HFFc6 (cell line): Measurements from ENCODE around the gene SCNN1G. TPM values are rescaled to one million over a fixed set of nuclear protein-coding genes. Genes with fewer than 3 reads are reported as not detected.

ENCODE experiments used
- DNase-seq: peaks from one replicate; pipeline ENCODE4 v3.0.0-alpha.2; 2018
- H3K27ac Mint-ChIP-seq: 2 replicates; pipeline ENCODE4 v1.8.0; 2020; ENCODE audit warnings: mild to moderate bottlenecking, mixed read lengths
- H3K27me3 Mint-ChIP-seq: 2 replicates; pipeline ENCODE4 v1.8.0; 2021; ENCODE audit warnings: mild to moderate bottlenecking, moderate library complexity, mixed read lengths; ENCODE audit not compliant: insufficient read depth
- H3K36me3 Mint-ChIP-seq: 2 replicates; pipeline ENCODE4 v1.8.0; 2021; ENCODE audit warnings: low read depth, mixed read lengths
- H3K4me1 Mint-ChIP-seq: 2 replicates; pipeline ENCODE4 v1.8.0; 2020; ENCODE audit warnings: low read depth, mixed read lengths
- H3K4me3 Mint-ChIP-seq: 2 replicates; pipeline ENCODE4 v1.8.0; 2020; ENCODE audit warnings: mild to moderate bottlenecking, moderate library complexity, mixed read lengths
- H3K9me3 Mint-ChIP-seq: 2 replicates; pipeline ENCODE4 v1.8.0; 2020; ENCODE audit warnings: mild to moderate bottlenecking, mixed read lengths
- total RNA-seq, 6 experiments: library from RNA; stranded (reverse); fragmentation: NEBNext Ultra II Directional; extraction: Animal tissue kit (Norgen Biotek cat#: 25700); gene quantifications; 2 replicates in 1 of 6; 3 replicates in 5 of 6; pipeline ENCODE4 v1.2.3, GENCODE V29; 2021
- TF ChIP-seq, protein P1 (sequence below): fragments of 200-600 bp; sonication (generic); IDR thresholded peaks from 2 replicates; pipeline ENCODE4 v1.5.0; 2021; ENCODE audit warnings: antibody characterized with exemption, mild to moderate bottlenecking

Gene SCNN1G
- total RNA-seq, 6 experiments from 2014 or later: not detected

DNA sequence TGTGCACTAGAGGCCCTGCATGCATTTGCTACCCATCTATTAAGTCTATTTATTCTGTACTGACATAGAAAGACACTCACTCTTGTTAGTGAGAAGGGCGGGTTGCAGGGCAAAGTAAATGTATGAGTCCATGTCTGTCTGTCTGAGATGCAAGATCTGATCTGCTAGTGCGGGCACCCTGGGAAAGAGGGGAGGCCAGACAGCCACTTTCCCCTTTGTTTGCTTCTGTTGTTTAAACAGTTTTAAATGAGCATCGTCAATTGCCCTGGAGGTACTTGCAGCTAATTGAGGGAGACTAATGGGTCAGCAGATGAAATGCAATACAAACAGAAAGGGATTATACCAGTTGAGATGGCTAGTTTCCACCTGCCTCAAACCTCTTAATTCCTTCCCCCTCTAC lies 24.9 kb downstream of the SCNN1G start:
- peaks cover 8% of the 10 kb centered on the region for H3K27me3 Mint-ChIP-seq

DNA sequence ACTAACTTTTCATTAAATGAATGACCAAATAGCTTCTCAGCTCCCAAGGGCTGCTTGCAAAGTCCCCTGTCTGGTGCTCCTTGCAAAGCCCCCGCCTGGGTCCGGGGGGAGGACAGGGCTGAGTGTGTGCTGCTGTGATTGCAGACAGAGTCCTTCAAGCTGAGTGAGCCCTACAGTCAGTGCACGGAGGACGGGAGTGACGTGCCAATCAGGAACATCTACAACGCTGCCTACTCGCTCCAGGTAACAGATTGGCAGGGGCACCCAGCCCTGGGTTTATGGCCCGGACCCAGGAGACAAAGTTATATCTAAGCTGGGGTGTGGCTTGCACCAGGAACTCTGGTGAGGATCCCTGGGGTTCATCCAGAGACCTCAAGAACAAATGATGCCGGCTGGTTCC lies 27.1 kb downstream of the SCNN1G start:
- TF ChIP-seq, protein P1, sequence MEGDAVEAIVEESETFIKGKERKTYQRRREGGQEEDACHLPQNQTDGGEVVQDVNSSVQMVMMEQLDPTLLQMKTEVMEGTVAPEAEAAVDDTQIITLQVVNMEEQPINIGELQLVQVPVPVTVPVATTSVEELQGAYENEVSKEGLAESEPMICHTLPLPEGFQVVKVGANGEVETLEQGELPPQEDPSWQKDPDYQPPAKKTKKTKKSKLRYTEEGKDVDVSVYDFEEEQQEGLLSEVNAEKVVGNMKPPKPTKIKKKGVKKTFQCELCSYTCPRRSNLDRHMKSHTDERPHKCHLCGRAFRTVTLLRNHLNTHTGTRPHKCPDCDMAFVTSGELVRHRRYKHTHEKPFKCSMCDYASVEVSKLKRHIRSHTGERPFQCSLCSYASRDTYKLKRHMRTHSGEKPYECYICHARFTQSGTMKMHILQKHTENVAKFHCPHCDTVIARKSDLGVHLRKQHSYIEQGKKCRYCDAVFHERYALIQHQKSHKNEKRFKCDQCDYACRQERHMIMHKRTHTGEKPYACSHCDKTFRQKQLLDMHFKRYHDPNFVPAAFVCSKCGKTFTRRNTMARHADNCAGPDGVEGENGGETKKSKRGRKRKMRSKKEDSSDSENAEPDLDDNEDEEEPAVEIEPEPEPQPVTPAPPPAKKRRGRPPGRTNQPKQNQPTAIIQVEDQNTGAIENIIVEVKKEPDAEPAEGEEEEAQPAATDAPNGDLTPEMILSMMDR: no peak
- Mint-ChIP-seq H3K36me3 (no peaks in the 10 kb centered on the region), H3K27ac (no peak overlapping the region), H3K4me1 (no peaks in the 10 kb centered on the region), H3K4me3 (no peak overlapping the region), H3K9me3 (no peaks in the 10 kb centered on the region), H3K27me3 (peaks cover 8% of the 10 kb centered on the region)
- DNase-seq: no peak

More for the DNA sequence above, 24.9 kb downstream of the SCNN1G start:
- TF ChIP-seq, protein P1: no peak
- no peak for DNase-seq
- no peak overlapping the region for H3K27ac Mint-ChIP-seq
- H3K4me1 Mint-ChIP-seq: no peaks in the 10 kb centered on the region
- H3K9me3 Mint-ChIP-seq: no peaks in the 10 kb centered on the region
- H3K36me3 Mint-ChIP-seq: no peaks in the 10 kb centered on the region
- no peak overlapping the region for H3K4me3 Mint-ChIP-seq

DNA sequence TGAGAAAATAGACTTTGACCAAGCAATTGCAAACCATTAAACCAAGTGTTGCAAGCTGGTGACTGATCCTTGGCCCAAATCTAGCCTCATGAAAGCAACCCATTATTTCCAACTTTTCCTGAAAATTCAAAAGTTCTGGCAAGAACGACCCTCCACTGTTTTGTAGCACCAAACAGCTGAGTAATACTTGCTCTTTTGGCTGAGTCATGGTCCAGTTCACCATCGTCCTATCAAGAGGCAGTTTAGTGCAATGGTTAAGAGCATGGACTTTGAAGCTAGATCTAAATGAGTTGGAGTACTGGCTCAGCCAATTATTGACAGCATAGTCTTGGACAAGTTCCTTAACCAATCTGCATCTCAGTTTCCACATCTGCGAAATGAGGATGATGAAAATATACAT lies 31.3 kb downstream of the SCNN1G start:
- TF ChIP-seq, protein P1: no peak
- H3K27ac Mint-ChIP-seq: no peak overlapping the region
- DNase-seq: no peak
- no peak overlapping the region for H3K4me3 Mint-ChIP-seq
- H3K4me1 Mint-ChIP-seq: no peaks in the 10 kb centered on the region
- H3K9me3 Mint-ChIP-seq: no peaks in the 10 kb centered on the region
- H3K36me3 Mint-ChIP-seq: no peaks in the 10 kb centered on the region
- peaks cover 3% of the 10 kb centered on the region for H3K27me3 Mint-ChIP-seq

DNA sequence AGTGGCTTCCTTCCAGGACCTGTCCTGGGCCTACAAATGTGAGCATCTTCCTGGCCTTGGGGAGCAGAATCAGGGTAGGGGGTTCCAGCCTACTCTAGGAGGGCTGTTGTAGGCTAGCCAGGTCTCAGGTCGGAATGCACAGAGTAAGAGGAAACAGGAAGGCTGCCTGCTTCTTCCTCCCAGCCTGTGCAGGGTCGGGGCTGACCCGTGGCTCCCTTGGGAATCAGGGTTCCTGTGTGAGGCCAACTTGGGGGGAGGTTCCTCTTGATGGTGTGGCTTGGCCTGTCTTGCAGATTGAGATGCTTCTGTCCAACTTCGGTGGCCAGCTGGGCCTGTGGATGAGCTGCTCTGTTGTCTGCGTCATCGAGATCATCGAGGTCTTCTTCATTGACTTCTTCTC lies 32.3 kb downstream of the SCNN1G start:
- DNase-seq: no peak
- Mint-ChIP-seq H3K4me1 (no peaks in the 10 kb centered on the region), H3K9me3 (no peaks in the 10 kb centered on the region), H3K27ac (no peak overlapping the region), H3K27me3 (peaks cover 3% of the 10 kb centered on the region), H3K36me3 (no peaks in the 10 kb centered on the region), H3K4me3 (no peak overlapping the region)
- TF ChIP-seq, protein P1: no peak

DNA sequence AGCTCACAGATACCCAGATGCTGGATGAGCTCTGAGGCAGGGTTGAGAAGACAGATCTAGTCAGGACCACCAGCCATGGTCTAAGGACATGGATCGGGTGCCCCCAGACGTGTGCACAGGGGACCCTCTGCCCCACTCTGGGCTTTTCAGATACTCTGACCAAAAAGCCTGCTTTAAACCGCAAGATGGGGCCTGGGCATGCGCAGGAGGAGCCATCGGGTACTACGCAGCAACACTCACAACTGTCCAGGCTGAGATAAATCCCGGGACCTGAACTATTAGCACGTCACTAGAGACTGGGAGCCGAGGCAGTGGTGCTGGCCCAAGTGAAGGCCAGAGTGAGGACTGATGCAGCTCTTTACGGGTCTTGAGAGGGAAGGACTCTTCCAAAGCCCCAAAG lies 32.9 kb downstream of the SCNN1G start:
- Mint-ChIP-seq H3K4me3 (no peak overlapping the region), H3K27me3 (peaks cover 8% of the 10 kb centered on the region), H3K9me3 (no peaks in the 10 kb centered on the region), H3K36me3 (no peaks in the 10 kb centered on the region), H3K27ac (no peak overlapping the region), H3K4me1 (no peaks in the 10 kb centered on the region)
- TF ChIP-seq, protein P1: no peak
- no peak for DNase-seq

DNA sequence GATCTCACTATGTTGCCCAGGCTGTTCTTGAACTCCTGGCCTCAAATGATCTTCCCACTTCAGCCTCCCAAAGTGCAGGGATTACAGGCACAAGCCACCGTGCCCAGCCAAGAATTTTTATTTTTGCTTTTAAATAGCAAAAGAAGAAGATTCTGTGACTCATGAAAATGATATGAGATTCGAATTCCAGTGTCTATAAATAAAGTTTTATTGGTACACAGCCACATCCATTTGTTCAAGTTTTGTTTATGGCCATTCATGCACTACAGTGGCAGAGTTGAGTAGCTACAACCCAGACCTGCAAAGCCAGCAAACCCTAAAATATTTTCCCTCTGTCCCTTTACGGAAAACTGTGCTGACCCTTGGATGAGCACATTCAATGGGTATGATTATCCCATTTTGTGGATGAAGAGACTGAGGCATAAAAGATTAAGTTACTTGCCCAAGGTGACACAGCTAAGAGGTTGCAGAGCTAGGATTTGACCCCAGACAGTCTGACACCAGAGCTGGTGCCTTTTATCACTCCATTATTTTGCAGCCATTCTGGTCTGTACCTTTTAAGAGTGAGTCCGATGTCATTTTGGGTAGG lies 34.2 kb downstream of the SCNN1G start:
- Mint-ChIP-seq H3K4me3 (no peak overlapping the region), H3K36me3 (no peaks in the 10 kb centered on the region), H3K27ac (no peak overlapping the region), H3K4me1 (no peaks in the 10 kb centered on the region), H3K27me3 (peaks cover 7% of the 10 kb centered on the region), H3K9me3 (no peaks in the 10 kb centered on the region)
- peak; percentile 16 for DNase-seq
- TF ChIP-seq, protein P1: no peak
